Fibroblast of the conjunctiva (primary cell): ENCODE results near the gene CTNNA2.
A peak's percentile ranks its signal among the peaks of the same experiment; 100 is the strongest.
"Not testable (repeated sequence)": the region's sequence is repeated elsewhere in the genome, so short reads cannot be mapped to it uniquely, and the experiment has no call there.

Experiments used
- DNase-seq: peaks from one replicate; pipeline ENCODE4 v3.0.0-alpha.2; 2010; ENCODE audit warnings: low read depth

The CTNNA2 gene

GRCh38 chr2:80030135-80030534, 517.3 kb downstream of the CTNNA2 start:
- DNase-seq: no peak

- DNase-seq: not testable (repeated sequence)
Measured at GRCh38 chr2:80032684-80033083, 519.8 kb downstream of the CTNNA2 start.

GRCh38 chr2:80035749-80036285, 523.0 kb downstream of the CTNNA2 start:
- no peak for DNase-seq

GRCh38 chr2:80037310-80037709, 524.5 kb downstream of the CTNNA2 start:
- DNase-seq: no peak

- DNase-seq: no peak
Measured at GRCh38 chr2:80040226-80040625, 527.4 kb downstream of the CTNNA2 start.

- DNase-seq: no peak
Measured at GRCh38 chr2:80042635-80043034, 529.8 kb downstream of the CTNNA2 start.

GRCh38 chr2:80048296-80048695, 535.4 kb downstream of the CTNNA2 start:
- DNase-seq: no peak

- DNase-seq: no peak
Measured at GRCh38 chr2:80050246-80050645, 537.4 kb downstream of the CTNNA2 start.

GRCh38 chr2:80053522-80054345, 540.9 kb downstream of the CTNNA2 start:
- DNase-seq: no peak

- no peak for DNase-seq
Measured at GRCh38 chr2:80054346-80054675, 541.5 kb downstream of the CTNNA2 start.

- DNase-seq: no peak
Measured at GRCh38 chr2:80057956-80058355, 545.1 kb downstream of the CTNNA2 start.

GRCh38 chr2:80058562-80058961, 545.7 kb downstream of the CTNNA2 start:
- DNase-seq: no peak

GRCh38 chr2:80059447-80059846, 546.6 kb downstream of the CTNNA2 start:
- DNase-seq: no peak

GRCh38 chr2:80061881-80062280, 549.0 kb downstream of the CTNNA2 start:
- DNase-seq: no peak

GRCh38 chr2:80062298-80062697, 549.4 kb downstream of the CTNNA2 start:
- DNase-seq: no peak

- DNase-seq: no peak
Measured at GRCh38 chr2:80068038-80068731, 555.3 kb downstream of the CTNNA2 start.

- DNase-seq: no peak
Measured at GRCh38 chr2:80070587-80070986, 557.7 kb downstream of the CTNNA2 start.

GRCh38 chr2:80071941-80072340, 559.1 kb downstream of the CTNNA2 start:
- no peak for DNase-seq

GRCh38 chr2:80073134-80073561, 560.3 kb downstream of the CTNNA2 start:
- DNase-seq: peak; percentile 32

GRCh38 chr2:80074321-80075070, 561.6 kb downstream of the CTNNA2 start:
- DNase-seq: no peak

GRCh38 chr2:80075719-80076118, 562.9 kb downstream of the CTNNA2 start:
- DNase-seq: no peak

- DNase-seq: no peak
Measured at GRCh38 chr2:80078290-80079036, 565.6 kb downstream of the CTNNA2 start.
